K562 (cell line): ENCODE measurements around the gene RCOR1. TPM values are rescaled to one million over a fixed set of nuclear protein-coding genes. Genes with fewer than 3 reads are reported as not detected.

Source experiments
- ATAC-seq: fragments of 200-7000 bp; cut with Tn5 transposase; 3 replicates; pipeline ENCODE4 v1.9.1; 2020; ENCODE audit warnings: moderate library complexity
- BruUV-seq: library from RNA; stranded (reverse); fragments of 400-500 nt; replicated peaks from 2 replicates; lab custom pipeline; 2021; lab: Mats Ljungman, UMichigan
- CTCF ChIA-PET: fragments of 300-600 bp; formaldehyde crosslinking; extraction: SDS; loops from one replicate; lab custom pipeline; 2021; ENCODE audit warnings: low intra/inter-chr PET ratio; lab: Yijun Ruan, JAX
- POLR2A ChIA-PET: fragments of 300-600, 350-650 bp; sonication (Branson Sonifier 250); formaldehyde crosslinking; extraction: SDS; loops from one replicate; lab custom pipeline; 2021; ENCODE audit warnings: antibody characterized with exemption, inconsistent platforms; lab: Yijun Ruan, JAX
- DNase-seq, 4 experiments: peaks; one replicate each; pipeline versions ENCODE4 v3.0.0 to v3.0.0-alpha.2; 2011 to 2018; ENCODE audit warnings: low spot score in 3 of 4, mixed read lengths in 3 of 4; ENCODE audit errors: extremely low read depth in 1 of 4
- FAIRE-seq: peaks from 2 replicates; lab custom pipeline; 2011; peaks lifted over from hg19 to GRCh38; lab: Jason Lieb, UNC
- H2AFZ ChIP-seq: 2 replicates; pipeline ENCODE4 v1.6.0; 2011; ENCODE audit warnings: low read depth, low read length, control low read depth, inconsistent platforms
- H3K27ac ChIP-seq: fragments of 200-600 bp; 3 replicates; pipeline ENCODE4 v1.8.0; 2011; ENCODE audit warnings: low read depth, mild to moderate bottlenecking, control low read depth, inconsistent platforms, low read length, moderate library complexity, mixed read lengths; ENCODE audit errors: extremely low read depth
- H3K27me3 ChIP-seq, 2 experiments: fragments of 300-600 bp in 1 of 2; 2 replicates in 1 of 2; 3 replicates in 1 of 2; pipeline versions ENCODE4 v1.6.0 to v1.8.0; 2011; ENCODE audit warnings: inconsistent platforms in 2 of 2, low read length in 2 of 2, mild to moderate bottlenecking in 1 of 2, mixed read lengths in 1 of 2, moderate library complexity in 1 of 2; ENCODE audit not compliant: control insufficient read depth in 2 of 2, insufficient read depth in 2 of 2
- H3K36me3 ChIP-seq: fragments of 300-600 bp; 3 replicates; pipeline ENCODE4 v1.8.0; 2011; ENCODE audit warnings: mild to moderate bottlenecking, low read length, inconsistent platforms; ENCODE audit not compliant: control insufficient read depth, insufficient read depth
- H3K4me1 ChIP-seq, 2 experiments: fragments of 200-600 bp in 1 of 2; replicated peaks in 1 of 2; 2 replicates in 1 of 2; 3 replicates in 1 of 2; pipeline versions ENCODE4 v1.5.1 to v1.8.0; 2011; ENCODE audit warnings: inconsistent platforms in 2 of 2, low read length in 2 of 2, mild to moderate bottlenecking in 1 of 2, mixed read lengths in 1 of 2, moderate library complexity in 1 of 2; ENCODE audit not compliant: control insufficient read depth in 2 of 2, insufficient read depth in 2 of 2
- H3K4me2 ChIP-seq: 2 replicates; pipeline ENCODE4 v1.6.1; 2011; ENCODE audit warnings: low read length, control low read depth, inconsistent platforms, mixed read lengths; ENCODE audit not compliant: insufficient read depth
- H3K4me3 ChIP-seq: fragments of 200-600 bp; sonication (generic), shearing (Covaris generic); 2 replicates; pipeline ENCODE4 v1.5.1; 2016; ENCODE audit warnings: control low read depth, inconsistent platforms
- H3K79me2 ChIP-seq: fragments of 200-600 bp; 3 replicates; pipeline ENCODE4 v1.8.0; 2011; ENCODE audit warnings: low read length, inconsistent platforms; ENCODE audit not compliant: control insufficient read depth, insufficient read depth
- H3K9ac ChIP-seq, 2 experiments: 2 replicates each; pipeline versions ENCODE4 v1.6.0 to v1.6.1; 2011; ENCODE audit warnings: low read depth in 2 of 2, low read length in 2 of 2, control low read depth in 1 of 2, inconsistent platforms in 1 of 2, mild to moderate bottlenecking in 1 of 2, mixed read lengths in 1 of 2; ENCODE audit not compliant: insufficient read depth in 1 of 2
- H3K9me1 ChIP-seq: one replicate; pipeline ENCODE4 v1.6.0; 2011; ENCODE audit warnings: inconsistent platforms, mild to moderate bottlenecking, low read length, moderate library complexity; ENCODE audit not compliant: control insufficient read depth, insufficient read depth
- H3K9me3 ChIP-seq: replicated peaks from 2 replicates; pipeline ENCODE4 v1.5.1; 2011; ENCODE audit warnings: low read depth, low read length, inconsistent platforms; ENCODE audit not compliant: control insufficient read depth, insufficient read depth
- H4K20me1 ChIP-seq: replicated peaks from 2 replicates; pipeline ENCODE4 v1.6.1; 2011; ENCODE audit warnings: low read length, inconsistent platforms, mixed read lengths; ENCODE audit not compliant: control insufficient read depth, insufficient read depth
- CBFA2T3 ChIP-seq: fragments of 450-650 bp; IDR thresholded peaks from 2 replicates; pipeline ENCODE4 v1.6.1; 2017
- EWSR1 ChIP-seq: fragments of 450-650 bp; IDR thresholded peaks from 2 replicates; pipeline ENCODE4 v1.6.1; 2018; ENCODE audit warnings: borderline replicate concordance, mild to moderate bottlenecking, low read depth, moderate library complexity; ENCODE audit not compliant: partially characterized antibody
- FOXA3 ChIP-seq, 2 experiments: fragments of 450-650 bp in 1 of 2; sonication (generic) in 1 of 2; formaldehyde crosslinking; IDR thresholded peaks in 1 of 2; conservative IDR thresholded peaks in 1 of 2; 2 replicates each; pipeline versions ENCODE4 v1.4.0 to v1.8.0; 2020 to 2022; ENCODE audit warnings: mild to moderate bottlenecking in 2 of 2, missing genetic modification reagents in 1 of 2
- HES1 ChIP-seq: fragments of 450-650 bp; IDR thresholded peaks from 2 replicates; pipeline ENCODE4 v1.6.1; 2016; ENCODE audit warnings: low read depth, mild to moderate bottlenecking, moderate library complexity
- KLF16 ChIP-seq: IDR thresholded peaks from 2 replicates; pipeline ENCODE4 v1.6.1; 2016; ENCODE audit warnings: antibody characterized with exemption
- MAFK ChIP-seq: IDR thresholded peaks from 2 replicates; pipeline ENCODE4 v1.6.1; 2011; ENCODE audit warnings: low read length, improper control_type of control experiment
- MEIS2 ChIP-seq: fragments of 450-650 bp; IDR thresholded peaks from 2 replicates; pipeline ENCODE4 v1.6.1; 2014; ENCODE audit warnings: mild to moderate bottlenecking; ENCODE audit not compliant: partially characterized antibody
- NR2C1 ChIP-seq, 2 experiments: fragments of 450-650 bp; IDR thresholded peaks; 2 replicates each; pipeline ENCODE4 v1.6.1; 2017; ENCODE audit warnings: mild to moderate bottlenecking in 2 of 2, antibody characterized with exemption in 1 of 2, inconsistent platforms in 1 of 2, missing compliant biosample characterization in 1 of 2, missing genetic modification characterization in 1 of 2
- VEZF1 ChIP-seq: fragments of 200-800 bp; sonication (Bioruptor generic); IDR thresholded peaks from 2 replicates; pipeline ENCODE4 v1.6.1; 2017; ENCODE audit warnings: missing genetic modification characterization, missing compliant biosample characterization
- WGBS: fragments of 100-300 bp; shearing (Covaris generic); methylation state at CpG from one replicate; pipeline ENCODE4 v1.1.6; 2016; ENCODE audit warnings: low coverage, mixed read lengths; ENCODE audit not compliant: insufficient coverage; ENCODE audit errors: missing lambda C conversion rate; 5-methylcytosine and 5-hydroxymethylcytosine counted together
- in situ Hi-C: fragments of 300-500 bp; cut with MboI; formaldehyde crosslinking; loops from 4 replicates; pipeline ENCODE4 v1.15.0; 2018; ENCODE audit warnings: inconsistent platforms, mixed read lengths
- intact Hi-C: fragments of 100-400 bp; cut with micrococcal nuclease; formaldehyde crosslinking; loops from 2 replicates; pipeline ENCODE4 v1.14.2; 2022
- polyA plus RNA-seq, 8 experiments: library from polyadenylated mRNA; depleted of rRNA in 4 of 8; stranded (reverse) in 5 of 8; unstranded in 3 of 8; fragments of >200 nt; fragmentation: Nextera tagmentation in 2 of 8; fragmentation: Illumina TruSeq in 1 of 8; extraction: Ambion mirVana in 2 of 8; extraction: Trizol in 1 of 8; gene quantifications; 2 replicates each; pipeline versions ENCODE4 v1.2.1 to v1.2.3, GENCODE V29; 2011 to 2014; ENCODE audit warnings: inconsistent platforms in 1 of 8, missing spikeins in 1 of 8
- total RNA-seq, 7 experiments: library from RNA; depleted of rRNA in 6 of 7; stranded (reverse); fragments of >200 nt in 6 of 7; fragmentation: Illumina TruSeq in 2 of 7; extraction: Trizol in 2 of 7; gene quantifications; 2 replicates each; pipeline versions ENCODE4 v1.2.1 to v1.2.3, GENCODE V29; 2011 to 2021; ENCODE audit warnings: low replicate concordance in 1 of 7

RCOR1 gene
- total and polyA plus RNA-seq, 9 of the 15 experiments (the other 6 are each of a cell fraction or from before 2014, with no cell fraction given): 8.5 to 47.9 (median 20.9) TPM

GRCh38 chr14:102717276-102717675 is 124.8 kb downstream of the RCOR1 start:
- no peak overlapping the region for H3K9ac ChIP-seq
- H3K9me1 ChIP-seq: no peaks in the 10 kb centered on the region
- H3K27me3 ChIP-seq: no peaks in the 10 kb centered on the region
- peaks cover 31% of the 10 kb centered on the region for H3K79me2 ChIP-seq
- no peak overlapping the region for H3K4me3 ChIP-seq
- DNase-seq (peak in 2 of 4 experiments; percentile 17 to 38), FAIRE-seq (no peak), ATAC-seq (peak; percentile 74)
- no peaks in the 10 kb centered on the region; the same call in 1 of the 2 replicates for H4K20me1 ChIP-seq
- peak overlapping the region; percentile 38; the same call in 1 of the 3 replicates for H3K27ac ChIP-seq
- no peaks in the 10 kb centered on the region for H3K4me1 ChIP-seq
- ChIA-PET POLR2A (interaction anchor here (0.6 to 1.2 kb wide), 2 partner anchors 18 to 142 kb away, joined by 3 read pairs; no protein-coding TSS in a partner anchor), CTCF (no interaction called here)
- 17% methylated on average over 5 of the region's 5 CpGs for WGBS
- intact Hi-C loops (no loop called here), in situ Hi-C loops (no loop called here)
- no peak overlapping the region for H3K4me2 ChIP-seq
- H3K36me3 ChIP-seq: peaks cover 79% of the 10 kb centered on the region; the same call in 2 of the 3 replicates
- no TSS peak for BruUV-seq
- H2AFZ ChIP-seq: no peak overlapping the region
- H3K9me3 ChIP-seq: no peaks in the 10 kb centered on the region
- TF ChIP-seq VEZF1 (CRISPR knock-in tag) (peak; percentile 24; the same call in 1 of the 2 replicates), CBFA2T3 (peak; percentile 36), HES1 (peak; percentile 56; the same call in 1 of the 2 replicates), KLF16 (peak; percentile 48; the same call in 1 of the 2 replicates), EWSR1 (no peak), FOXA3 (CRISPR knock-in tag; conservative IDR thresholded peaks at IDR 0.05 in 1 of 2, IDR thresholded peaks at IDR 0.05 in 1 of 2) (0 out of 4 replicates have a peak, but pooled peaks of 1 of the 2 experiments have one; percentile 16), NR2C1 (IDR thresholded peaks at IDR 0.05) (no peak), NR2C1 (tag; IDR thresholded peaks at IDR 0.05) (0 out of 2 replicates have a peak, but pooled peaks have one; percentile 7), MAFK (no peak), MEIS2 (peak; percentile 21)
